GM18868 (cell line): ENCODE measurements around the gene RPL32.

ENCODE experiments used
- ATAC-seq: cut with Tn5 transposase; IDR thresholded peaks from one replicate; pipeline ENCODE4 v1.9.1; 2021; ENCODE audit warnings: mild to moderate bottlenecking, moderate library complexity; ENCODE audit not compliant: unreplicated experiment

The RPL32 gene

DNA sequence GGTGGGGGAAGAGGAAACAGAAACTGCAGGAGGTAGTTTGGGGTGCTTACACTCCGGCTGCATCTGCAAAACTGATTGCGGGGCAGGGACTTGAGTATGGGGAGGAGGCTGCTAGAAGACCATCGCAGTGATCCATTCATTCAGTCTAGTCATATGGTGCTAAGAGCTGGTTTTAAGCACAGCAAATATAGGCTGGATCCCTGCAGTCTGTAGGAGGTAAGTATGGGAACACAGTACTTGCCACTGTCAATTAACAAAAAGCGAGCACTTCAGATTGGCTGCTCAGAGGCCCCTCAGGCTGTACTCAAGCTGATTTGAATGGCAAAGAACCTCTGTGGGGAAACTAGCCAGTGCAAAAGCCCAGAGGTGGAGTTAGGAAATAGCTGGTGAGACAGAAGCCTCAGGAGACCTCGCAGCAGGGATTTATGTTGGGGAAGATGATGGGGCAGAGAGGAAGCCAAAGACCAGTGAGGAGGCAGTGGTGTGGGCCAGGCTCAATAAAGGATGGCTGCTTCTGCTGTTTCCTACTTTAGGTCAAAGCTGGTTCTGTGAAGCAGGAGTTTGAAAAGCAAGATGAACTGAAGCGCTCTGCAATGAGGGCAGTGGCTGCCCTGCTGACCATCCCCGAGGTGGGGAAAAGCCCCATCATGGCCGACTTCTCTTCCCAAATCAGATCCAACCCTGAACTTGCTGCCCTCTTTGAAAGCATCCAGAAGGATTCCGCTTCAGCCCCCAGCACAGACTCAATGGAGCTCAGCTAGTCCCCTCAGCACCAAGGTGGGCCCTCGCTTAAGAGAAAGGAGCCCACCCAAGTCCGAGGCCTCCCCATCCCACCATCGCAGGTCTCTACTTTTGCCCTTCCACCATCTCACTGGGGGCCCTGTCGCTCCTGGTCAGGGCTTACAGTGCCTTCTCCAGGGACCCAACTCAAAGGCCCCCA is 7.9 kb downstream of the RPL32 start:
- no peak for ATAC-seq

DNA sequence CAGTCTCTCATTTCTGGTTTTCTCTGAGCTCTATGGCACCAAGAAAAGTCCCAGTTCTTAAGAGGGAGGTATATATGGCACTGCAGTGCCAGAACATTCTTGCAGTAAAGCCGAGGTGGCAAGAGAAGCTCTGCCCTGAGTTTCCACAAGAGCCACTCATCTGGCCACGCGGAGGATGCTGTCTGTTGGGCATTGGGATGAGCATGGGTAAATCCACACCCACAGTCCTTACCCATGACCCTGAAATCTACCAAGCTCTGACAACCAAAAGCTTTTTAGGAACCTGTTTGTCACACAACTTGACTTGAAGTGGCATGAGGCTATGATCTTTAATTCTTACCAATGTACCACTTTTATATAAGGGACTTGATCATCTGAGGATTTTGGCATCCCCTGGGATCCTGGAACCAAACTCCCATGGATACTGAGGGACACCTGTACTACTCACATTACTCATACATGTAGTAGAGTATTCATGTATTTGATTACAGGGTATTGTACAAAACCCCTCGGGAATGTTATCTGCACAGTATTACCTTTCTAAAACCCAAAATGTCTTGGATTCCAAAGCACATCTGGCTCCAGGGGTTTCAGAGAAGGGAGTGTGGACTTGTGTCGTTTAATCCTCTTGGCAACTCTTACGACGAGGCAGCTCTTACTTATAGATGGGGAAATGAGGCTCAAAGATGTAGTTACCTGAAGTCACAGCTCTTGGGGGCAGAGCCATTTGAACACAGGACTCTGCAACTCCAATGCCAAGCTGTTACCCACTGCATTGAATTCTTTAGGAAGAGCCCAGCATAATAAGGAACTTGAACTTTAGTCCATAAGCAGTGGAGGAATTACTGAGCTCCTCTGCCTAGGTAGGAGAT is 8.8 kb downstream of the RPL32 start:
- no peak for ATAC-seq

DNA sequence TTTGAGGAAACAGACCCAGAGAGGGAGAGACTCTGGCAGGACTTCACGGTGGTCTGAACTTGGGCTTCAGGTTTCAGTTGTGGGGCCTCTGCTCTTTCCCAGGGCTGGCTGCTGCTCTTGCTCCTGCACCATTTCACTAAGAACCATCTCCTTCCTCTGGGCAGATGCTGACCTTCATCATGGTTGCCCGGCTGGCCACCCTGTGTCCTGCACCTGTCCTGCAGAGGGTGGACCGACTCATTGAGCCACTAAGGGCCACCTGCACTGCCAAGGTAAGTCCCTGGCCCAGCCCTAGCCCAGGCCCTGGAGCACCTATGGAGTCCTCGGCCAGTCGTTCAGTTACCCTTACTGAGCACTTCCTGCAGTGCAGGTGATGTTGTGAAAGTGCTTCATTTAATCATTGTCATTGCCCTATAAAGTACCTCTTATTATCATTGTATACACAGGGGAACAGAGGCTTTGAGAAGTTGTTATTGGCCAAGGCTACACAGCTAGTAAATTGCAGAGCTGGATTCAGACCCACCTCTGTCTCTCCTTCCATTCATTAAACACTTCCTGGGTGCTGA is 10.0 kb downstream of the RPL32 start:
- ATAC-seq = no peak

DNA sequence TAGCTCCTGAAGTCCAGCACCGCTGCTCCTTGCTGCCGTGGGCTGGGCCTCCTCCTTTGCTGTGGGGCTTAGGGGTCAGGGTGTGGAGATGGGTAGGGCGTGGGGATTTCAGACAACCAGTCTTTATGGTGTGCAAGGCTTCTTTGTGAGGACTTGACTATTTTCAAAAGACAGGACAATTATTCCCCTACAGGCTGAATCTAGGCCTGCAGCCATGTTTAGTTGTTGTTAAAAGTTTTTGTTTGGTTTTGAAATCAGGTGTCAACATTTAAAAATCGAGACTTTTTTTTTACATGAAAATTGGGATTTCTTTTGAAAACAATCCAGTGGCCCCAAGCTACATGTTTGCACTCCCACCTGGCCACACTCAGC is 10.6 kb downstream of the RPL32 start:
- no peak for ATAC-seq

DNA sequence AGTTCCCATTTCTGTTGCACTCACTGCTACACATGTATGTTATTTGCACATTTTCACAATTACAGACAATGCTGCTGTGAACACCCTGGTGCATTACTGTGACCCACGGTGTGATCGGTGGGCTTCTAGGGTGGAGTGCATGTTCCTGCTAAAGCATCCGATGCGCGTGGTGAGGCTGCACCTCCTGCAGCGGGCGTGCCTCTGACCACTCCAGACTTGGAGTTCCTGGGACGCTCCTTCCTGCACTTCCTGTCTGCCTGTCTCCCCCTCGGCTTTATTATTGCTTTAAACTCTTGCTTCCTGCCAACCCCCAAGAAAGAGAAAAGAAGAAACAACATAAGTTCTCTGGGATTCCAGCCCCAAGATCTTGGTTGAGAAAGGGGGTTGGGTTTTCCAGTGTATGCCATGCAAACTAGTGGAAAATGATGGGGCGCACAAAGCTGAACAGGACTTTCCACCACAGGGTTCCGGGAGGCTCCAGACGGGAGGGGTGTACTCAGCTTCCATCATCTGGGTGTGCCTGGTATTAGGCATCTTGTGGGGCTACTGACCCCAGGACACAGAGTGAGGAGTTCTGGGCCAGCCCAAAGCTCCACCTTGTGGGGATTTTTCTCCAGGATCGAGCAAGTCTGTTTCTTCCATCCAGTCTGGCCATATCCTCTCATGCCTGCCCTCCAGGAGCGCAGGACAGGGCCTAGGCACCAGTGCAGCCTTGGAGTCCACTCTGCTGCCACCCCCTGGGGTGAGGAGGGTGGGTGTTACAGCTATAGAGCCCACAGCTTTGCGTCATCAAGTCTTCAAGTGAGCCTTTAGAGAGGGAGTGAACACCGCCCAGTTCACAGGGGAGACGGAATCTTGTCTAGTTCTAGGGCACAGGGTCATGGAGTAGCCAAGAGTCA is 11.2 kb downstream of the RPL32 start:
- no peak for ATAC-seq

DNA sequence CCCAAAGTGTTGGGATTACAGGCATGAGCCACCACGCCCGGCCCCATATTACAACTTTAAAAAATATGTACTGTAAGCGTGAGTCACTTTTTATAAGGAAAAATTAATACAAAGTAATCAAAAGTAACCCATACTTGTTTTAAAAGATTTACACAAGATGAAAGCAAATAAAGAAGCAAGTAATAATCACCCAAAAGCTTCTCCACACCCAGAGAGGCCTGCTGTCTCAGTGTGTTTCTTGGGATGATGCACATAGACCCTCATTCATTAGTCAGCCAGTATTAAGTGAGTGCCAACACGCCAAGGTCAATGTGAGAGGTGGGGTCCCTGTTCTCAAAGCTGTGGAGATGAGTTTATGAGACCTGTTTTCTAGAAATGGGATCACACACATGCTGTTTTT is 12.0 kb downstream of the RPL32 start:
- ATAC-seq = no peak

DNA sequence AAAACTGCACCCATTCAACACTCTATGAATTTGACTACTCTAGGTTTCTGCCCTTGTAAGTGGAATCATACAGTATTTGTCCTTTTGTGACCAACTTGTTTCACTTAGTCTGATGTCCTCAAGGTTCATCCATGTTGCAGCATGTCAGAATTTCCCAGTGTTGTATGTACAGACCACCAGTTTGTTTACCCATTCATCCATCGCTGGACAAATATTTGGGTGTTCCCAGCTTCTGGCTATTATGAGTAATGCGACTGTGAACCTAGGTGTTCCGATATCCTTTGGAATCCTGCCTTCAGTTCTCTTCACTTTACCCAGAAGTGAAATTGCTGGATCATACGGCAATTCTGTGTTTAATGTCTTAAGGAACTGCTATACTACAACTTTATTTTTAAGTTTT is 12.6 kb downstream of the RPL32 start:
- no peak for ATAC-seq

DNA sequence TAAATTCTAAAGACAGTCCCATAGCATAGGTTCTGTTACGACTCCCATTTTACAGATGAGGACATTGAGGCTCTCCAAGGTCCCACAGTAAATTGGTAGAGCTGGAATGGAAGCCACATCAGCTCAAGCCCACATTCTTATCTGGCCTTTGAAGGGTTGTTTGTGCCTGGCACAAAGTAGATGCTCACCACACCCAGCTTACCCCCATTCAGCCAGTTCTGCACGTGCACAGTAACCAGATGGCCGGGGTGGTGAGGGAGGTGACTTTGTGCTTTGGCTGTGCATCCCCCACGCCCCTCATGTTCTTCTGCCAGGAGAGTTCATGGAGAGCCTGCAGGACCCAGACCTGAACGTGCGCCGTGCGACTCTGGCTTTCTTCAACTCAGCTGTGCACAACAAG is 16.2 kb downstream of the RPL32 start:
- ATAC-seq = no peak

DNA sequence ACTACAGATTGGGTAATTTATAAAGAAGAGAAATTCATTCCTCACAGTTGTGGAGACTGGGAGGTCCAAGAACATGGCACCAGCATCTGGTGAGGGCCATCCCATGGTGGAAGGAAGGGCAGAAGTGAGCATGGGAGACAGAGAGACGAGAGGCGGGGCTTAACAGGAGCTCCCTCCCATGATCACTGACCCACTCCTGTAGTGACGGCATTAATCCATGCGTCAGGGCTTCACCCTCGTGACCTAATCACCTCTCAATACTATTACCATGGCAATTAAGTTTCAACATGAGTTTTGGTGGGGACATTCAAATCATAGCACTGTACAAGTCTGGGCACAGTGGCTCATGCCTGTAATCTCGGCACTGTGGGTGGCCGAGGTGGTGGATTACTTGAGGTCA is 17.1 kb downstream of the RPL32 start:
- no peak for ATAC-seq

DNA sequence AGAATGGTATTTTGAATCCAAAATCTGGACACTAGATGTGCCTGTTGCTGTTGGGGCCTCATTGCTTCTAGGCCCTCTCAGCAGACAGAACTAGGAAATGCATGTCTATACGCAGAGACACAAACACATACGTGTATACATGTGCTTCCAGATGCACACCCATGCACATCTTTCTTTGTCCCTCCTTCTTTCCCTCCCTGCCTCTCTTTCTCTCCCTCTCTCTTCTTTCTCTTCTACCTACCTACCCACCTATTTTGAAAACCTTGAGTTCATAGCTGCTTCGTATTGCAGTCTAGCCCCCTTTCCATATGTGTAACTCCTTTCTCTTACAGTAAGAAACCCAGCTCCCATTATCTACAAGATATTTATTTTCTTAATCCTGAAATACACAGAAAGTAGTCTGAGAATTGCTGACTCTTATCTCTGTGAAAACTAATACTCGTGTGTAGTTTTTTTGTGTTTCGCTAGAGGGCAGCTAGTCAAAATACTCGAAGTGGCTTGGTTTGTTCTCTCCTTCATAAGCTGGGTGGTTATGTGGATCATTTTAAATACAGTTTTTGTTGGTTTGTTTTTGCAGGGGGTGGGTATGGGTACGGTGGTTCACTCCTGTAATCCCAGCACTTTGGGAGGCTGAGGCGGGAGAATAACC is 18.5 kb downstream of the RPL32 start:
- ATAC-seq = no peak

DNA sequence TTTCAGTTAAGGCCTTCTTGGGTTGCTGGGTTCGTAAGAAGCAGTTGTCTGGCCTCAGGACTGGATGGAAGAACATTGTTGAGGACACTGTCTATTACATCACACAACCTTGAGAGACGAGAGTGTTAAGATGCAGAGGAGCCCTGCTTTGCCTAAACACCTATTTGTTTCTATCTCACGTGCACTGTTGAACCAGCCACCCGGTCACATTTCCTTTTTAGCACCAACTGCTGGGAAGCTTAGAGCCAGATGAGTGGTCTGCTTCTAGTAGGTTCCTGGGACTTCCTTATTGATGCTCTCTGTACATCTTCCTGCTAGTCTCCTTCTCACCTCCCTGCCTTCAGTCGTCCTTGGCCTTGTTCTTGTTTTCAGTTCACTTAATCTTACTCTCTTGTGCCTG is 22.6 kb downstream of the RPL32 start:
- ATAC-seq = no peak

DNA sequence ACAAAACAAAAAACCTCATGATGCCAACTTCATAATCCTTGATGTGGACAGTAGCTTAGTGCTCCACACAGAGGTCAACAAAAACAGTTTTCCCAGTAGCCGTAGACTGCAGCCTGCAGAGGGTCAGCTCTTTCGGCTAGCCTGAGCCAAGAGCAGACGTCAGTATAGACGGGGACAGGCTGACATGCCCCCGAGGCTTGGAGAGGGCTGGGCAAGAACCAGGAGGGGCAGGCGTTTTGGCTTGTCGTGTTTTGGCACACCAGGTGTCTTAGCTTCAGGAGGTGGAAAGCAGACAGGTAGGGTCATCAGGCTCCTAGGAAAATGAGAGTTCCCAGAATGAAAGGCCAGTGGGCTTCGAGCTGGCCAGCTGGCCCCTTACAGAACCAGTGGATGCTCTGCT is 23.1 kb downstream of the RPL32 start:
- ATAC-seq = no peak

DNA sequence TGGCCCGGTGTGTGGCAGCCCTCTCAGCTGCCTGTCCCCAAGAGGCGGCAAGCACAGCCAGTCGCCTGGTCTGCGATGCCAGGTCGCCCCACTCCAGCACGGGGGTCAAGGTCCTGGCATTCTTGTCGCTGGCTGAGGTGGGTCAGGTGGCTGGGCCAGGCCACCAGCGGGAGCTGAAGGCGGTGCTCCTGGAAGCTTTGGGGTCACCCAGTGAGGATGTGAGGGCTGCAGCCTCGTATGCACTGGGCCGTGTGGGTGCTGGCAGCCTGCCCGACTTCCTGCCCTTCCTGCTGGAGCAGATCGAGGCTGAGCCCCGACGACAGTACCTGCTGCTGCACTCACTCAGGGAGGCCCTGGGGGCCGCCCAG is 24.0 kb downstream of the RPL32 start:
- no peak for ATAC-seq

DNA sequence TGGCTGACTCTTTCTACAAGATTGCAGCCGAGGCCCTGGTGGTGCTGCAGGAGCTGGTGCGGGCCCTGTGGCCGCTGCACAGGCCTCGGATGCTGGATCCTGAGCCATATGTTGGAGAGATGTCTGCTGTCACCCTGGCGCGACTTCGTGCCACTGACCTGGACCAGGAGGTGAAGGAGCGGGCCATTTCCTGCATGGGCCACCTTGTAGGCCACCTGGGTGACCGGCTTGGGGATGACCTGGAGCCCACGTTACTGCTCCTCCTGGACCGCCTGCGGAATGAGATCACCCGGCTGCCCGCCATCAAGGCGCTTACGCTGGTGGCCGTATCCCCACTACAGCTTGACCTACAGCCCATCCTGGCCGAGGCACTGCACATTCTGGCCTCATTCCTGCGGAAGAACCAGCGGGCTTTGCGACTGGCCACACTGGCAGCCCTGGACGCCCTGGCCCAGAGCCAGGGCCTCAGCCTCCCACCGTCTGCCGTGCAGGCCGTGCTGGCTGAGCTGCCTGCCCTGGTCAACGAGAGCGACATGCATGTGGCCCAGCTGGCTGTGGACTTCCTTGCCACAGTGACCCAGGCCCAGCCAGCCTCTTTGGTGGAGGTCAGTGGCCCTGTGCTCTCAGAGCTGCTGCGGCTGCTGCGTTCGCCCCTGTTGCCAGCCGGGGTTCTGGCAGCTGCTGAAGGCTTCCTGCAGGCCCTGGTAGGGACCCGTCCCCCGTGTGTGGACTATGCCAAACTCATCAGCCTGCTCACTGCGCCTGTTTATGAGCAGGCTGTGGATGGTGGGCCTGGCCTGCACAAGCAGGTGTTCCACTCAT is 24.6 kb downstream of the RPL32 start:
- ATAC-seq = no peak

DNA sequence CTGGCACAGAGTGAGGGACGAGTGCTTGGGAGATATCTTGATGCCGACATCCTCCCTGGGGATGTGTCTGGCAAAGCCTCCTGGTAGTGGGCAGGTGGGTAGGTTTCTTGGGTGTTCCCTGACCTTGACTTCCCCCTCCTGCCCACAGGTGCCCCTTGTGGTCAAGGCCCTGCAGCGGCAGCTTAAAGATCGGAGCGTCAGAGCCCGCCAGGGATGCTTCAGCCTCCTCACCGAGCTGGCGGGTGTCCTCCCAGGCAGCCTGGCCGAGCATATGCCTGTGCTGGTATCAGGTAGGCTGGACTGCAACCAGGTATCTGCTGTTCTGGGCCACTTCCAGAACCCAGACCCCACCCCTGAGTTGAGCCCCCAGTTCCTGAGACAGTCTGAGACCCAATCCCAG is 25.6 kb downstream of the RPL32 start:
- no peak for ATAC-seq

DNA sequence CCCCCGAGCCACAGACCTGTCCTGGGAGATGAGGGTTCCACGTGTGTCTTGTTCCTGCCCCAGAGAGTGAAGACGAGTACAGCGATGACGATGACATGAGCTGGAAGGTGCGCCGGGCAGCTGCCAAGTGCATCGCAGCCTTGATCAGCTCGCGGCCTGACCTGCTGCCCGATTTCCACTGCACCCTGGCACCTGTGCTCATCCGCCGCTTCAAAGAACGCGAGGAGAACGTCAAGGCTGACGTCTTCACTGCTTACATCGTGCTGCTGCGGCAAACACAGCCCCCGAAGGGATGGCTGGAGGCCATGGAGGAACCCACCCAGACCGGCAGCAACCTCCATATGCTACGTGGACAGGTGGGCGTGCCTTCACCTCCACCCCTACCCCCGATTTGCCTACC is 26.3 kb downstream of the RPL32 start:
- ATAC-seq = no peak

DNA sequence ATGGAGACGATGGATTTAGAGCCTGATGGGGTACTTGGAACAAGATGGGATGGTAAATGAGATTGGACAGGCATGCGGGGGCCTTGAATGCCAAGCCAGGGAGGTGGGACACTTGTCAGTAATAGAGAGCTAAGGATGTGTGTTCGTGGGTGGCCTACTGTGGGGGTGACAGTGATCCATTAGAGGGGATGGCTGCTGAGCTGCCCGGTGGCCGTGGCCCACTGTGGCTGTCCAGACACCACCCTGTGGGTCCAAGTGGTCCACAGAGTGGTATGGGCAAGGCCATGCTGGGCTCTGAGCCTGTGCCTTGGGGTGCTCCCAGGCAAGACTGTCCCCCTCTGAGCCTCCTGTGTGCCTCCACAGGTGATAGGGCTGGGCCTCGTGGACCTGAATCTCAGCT is 27.4 kb downstream of the RPL32 start:
- ATAC-seq = no peak

DNA sequence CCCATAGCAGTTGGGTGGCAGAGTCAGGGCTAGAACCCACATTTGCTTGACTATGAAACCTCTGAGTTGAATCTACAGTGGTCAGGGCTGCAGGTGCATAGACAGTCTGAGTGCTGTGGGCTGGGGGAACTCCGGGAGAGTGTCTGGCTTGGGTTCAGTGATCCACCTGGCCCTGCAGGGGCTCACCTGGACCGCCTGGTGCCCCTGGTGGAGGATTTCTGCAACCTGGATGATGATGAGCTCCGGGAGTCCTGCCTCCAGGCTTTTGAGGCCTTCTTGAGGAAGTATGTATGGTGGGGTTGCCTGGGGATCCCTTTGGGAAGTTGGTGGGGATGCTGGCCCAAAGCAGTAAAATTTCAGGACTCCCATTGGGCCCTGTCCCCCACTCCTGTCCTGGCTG is 28.6 kb downstream of the RPL32 start:
- ATAC-seq = no peak

DNA sequence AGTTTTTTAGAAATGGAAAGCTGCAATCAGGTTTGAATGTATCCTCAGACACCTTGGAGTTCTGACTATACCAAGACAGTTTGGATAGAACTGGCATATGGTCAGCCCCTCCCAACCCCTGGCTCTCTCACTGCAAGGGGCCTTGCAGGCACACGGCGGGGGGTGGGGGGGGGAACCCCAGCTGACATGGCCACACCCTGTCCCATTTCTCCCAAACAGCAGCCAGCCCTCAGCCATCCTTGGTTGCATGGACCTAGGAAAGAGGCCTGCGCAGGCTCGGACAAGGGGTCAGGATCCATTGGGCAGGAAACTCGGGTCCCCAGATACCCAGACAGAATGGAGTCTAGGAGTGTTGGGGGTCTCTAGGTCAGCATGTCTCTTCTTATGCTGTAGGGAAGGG is 30.4 kb downstream of the RPL32 start:
- ATAC-seq = no peak
